Embryonic facial prominence (tissue), 1 donor: Measurements from ENCODE around the gene GPR78.

Experiments
- DNase-seq: peaks from one replicate; pipeline ENCODE4 v3.0.0-alpha.2; 2016; ENCODE audit errors: extremely low spot score

GPR78 gene

DNA sequence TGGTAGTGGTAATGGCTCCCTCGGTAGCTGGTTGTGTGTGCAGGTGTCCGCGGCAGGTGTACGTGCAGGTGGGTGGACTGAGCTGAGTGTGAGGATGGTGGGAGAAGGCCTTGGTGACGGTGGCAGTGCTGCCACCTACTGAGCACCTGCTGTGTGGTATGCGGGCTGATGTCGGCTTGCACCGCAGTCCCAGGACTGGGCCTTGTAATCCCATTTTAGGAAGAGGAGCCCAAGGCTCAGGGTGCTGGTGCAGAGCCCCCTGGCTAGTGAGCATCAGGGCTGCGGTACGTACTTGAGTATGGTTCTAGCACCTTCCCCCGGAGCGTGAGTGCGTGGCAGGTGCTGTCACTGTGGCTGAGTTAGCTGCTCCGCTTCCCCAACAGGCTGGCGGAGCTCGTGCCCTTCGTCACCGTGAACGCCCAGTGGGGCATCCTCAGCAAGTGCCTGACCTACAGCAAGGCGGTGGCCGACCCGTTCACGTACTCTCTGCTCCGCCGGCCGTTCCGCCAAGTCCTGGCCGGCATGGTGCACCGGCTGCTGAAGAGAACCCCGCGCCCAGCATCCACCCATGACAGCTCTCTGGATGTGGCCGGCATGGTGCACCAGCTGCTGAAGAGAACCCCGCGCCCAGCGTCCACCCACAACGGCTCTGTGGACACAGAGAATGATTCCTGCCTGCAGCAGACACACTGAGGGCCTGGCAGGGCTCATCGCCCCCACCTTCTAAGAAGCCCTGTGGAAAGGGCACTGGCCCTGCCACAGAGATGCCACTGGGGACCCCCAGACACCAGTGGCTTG is 6.7 kb downstream of the GPR78 start:
- no peak for DNase-seq

DNA sequence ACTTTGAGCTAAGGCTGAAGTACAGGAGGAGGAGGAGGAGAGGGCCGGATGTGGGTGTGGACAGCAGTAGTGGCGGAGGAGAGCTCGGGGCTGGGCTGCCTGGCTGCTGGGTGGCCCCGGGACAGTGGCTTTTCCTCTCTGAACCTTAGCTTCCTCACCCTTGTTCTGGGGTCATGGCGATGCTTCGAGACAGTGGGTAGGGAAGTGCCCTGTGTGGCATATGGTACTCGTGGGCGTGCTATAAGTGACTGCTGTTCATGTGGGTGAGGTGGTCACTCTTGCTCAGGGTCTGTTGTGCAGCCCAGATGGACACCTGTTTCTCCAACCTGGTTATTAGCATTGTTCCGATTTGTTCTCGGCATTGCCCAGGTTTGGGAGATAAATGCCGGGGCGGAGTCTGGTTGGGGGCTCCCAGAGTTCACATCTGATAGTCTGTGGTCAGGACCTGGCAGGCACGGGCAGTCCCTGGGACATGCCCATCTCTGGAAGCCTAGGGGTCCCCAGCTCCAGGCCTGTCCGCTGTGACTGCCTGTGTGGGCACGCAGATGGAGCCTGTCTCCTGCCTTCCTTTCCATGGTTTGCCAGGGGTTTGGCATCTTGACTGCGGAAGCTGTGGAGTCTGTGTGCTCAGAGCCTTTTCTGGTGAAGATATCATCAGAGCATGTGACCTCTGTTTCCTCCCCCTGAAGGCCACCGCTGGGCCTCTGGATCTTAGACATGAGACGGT is 7.4 kb downstream of the GPR78 start:
- DNase-seq = no peak

DNA sequence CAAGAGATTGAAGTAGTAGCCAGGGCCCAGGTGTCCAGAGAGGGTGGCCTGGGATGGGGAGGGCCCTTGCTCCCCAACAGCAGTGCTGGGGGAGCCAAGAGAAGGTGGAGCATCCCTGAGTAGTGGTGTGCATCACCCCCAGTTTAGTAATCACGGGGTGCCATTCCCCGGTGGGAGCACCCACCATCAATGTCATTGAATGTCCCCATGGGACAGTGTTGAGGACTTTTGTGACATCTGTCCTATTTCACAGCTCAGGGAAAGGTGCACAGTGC is 7.9 kb downstream of the GPR78 start:
- no peak for DNase-seq

DNA sequence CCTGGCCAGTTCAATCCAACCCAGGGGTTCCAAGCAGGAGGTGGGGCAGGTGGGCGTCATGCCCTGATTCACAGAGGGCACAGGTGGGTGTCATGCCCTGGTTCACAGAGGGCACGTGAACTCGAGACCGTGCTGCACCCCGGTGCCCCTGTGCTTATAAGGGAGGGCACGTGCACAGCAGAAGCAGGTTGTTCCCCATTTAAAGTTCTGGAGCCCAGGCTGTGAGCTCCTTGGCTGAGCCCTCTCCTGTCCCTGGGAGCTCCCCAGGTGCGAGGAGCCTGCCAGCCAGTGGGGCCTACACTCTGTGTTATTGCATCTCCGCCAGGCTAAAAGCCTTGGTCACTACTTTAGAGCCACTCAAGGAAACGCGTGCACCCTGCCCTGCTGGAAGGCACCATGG is 9.1 kb downstream of the GPR78 start:
- DNase-seq = no peak

DNA sequence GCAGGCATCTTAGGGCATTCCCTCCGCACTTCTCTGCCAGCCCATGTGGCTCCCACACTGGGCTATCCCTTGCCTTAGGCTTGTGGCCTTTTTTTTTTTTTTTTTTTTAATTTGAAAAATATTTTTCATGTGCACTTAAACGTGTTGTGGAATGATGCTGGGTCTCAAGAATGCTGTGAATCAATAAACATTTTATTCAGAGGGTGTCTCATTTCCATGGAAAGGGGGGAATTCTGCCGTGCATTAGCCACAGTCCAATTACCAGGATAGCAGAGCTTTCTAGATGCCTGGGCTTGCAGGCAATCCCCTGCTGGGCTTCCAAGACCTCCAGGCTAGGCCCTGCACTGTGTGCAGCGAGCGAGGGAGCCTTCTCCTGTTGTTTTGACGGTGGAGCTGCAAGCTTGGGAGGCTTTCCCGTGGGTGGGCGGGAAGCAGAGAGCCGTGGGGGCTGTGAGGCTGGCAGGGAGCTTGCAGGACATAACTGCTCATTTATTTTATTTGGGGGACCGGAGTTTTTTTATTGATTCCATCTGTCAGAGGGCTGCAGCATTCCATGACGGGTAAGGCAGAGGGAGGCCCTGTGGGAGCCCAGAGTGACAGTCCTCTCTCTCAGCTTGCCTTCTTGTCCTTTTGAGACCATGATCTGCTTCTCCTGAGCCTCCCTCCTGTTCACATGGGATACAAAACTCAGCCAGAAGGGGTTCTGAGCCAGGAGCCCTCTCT is 9.8 kb downstream of the GPR78 start:
- DNase-seq = no peak

DNA sequence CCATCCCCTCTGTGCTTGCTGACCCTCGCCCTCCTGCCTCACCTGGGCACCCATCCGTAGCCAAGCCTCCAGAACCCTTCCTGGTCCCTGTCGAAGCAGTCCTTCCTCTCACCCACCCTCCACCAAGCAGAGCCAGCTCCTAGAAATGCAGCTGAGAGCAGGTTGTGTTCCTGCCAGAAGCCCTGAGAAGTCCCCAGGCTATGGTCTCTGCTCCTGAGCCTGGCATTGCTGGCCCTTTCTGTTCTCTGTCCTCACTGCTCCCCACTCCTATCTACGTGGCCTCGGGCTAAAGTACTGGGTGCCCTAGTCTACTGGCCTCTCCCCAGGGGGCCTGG is 10.3 kb downstream of the GPR78 start:
- no peak for DNase-seq

DNA sequence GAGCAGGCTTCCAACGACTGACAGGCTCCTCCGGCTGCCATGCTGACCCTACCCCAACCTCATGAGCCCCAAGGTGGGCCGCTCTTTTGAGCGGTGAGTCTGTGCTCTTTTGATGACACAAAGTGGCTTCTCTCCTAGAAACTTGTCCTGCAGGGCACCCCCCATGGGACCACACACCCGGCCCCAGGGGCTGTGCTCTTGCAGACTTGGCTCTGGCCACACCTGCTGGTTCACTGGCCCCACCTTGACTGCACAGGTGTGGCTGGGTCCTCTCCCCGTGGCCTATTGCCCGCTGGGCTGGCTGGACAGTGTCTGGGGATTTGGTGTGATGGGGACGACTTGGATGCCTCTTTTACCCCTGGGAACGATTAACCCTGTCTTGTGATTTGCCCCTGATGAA is 10.9 kb downstream of the GPR78 start:
- no peak for DNase-seq

DNA sequence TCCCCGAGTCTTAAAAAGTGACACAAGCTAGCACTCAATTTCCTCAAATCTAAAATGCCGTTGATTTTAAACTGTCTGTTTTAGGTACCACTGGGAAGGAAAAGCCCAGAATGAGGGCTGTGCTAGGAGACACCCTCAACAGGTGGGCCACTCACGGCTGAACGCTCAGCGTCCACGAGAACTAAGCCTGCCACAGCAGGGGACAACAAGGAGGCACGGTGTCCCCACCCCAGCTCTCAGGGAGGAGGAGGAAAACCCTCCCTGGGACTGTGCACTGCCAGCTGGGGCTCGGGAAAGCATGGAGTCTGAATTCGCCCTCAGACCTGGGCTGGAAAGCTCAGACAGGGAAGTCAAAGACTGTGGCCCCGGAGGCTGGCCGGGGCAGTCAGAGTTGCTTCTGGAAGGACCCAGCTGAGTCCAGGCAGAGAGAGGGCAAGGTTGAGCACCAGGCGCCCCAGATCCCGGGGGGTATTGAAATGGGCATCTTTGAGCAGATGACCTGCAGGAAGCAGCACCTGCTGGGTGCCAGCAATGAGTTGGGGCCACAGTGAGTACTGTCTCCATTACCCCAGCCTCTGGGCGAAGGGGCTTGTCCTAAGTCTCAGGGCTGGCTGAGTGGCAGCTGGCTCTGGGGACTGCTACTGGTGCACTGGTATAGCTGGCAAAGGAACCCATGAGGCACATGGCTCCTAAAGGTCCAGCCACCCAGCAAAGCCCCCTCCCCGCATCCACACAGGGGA is 11.6 kb downstream of the GPR78 start:
- no peak for DNase-seq

DNA sequence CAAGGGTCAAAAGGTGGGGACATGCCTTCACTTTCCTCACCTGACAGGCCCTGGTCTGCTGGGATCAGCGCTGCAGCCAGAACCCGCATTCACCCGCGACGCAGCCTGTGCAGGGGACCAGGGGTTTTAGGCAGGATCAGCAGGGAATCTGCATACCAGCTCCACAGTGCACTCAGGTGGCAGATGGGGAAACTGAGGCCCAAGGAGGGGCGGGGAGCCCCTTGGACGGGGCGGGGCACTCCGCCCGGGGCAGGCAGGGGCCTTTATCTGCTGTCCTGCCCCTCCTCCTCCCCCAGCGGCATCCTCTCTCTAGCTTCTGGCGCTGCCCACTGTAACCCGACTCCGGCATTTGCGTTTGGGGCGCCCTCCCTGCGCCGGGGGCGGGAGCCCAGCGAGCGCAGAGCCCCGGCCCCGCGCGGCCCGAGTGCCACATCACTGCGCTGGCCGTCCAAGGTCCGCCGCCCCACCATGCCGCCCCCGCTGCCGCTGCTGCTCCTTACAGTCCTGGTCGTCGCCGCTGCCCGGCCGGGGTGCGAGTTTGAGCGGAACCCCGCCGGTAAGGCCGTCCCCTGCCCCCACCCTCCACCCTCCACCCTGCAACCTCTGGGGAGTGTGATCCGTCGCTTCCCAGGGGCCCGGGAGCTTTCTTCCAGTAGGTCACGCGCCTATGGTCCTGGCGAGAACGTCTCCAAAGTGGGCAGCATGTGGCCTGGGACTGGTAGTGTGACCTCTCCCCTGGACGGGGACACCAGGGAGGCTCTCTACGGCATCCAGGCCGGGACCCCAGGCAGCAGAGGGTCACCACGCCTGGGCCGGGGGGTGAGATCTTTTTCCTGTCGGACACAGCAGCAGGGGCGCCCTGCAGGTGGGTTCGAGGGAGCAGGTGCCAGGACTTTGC is 12.4 kb downstream of the GPR78 start, which contains the start of gene CPZ:
TSS of gene CPZ (plus strand) at position 400 of the 898 bp plus-strand sequence. CDS start at position 469, 69 bp downstream.
- DNase-seq = no peak

DNA sequence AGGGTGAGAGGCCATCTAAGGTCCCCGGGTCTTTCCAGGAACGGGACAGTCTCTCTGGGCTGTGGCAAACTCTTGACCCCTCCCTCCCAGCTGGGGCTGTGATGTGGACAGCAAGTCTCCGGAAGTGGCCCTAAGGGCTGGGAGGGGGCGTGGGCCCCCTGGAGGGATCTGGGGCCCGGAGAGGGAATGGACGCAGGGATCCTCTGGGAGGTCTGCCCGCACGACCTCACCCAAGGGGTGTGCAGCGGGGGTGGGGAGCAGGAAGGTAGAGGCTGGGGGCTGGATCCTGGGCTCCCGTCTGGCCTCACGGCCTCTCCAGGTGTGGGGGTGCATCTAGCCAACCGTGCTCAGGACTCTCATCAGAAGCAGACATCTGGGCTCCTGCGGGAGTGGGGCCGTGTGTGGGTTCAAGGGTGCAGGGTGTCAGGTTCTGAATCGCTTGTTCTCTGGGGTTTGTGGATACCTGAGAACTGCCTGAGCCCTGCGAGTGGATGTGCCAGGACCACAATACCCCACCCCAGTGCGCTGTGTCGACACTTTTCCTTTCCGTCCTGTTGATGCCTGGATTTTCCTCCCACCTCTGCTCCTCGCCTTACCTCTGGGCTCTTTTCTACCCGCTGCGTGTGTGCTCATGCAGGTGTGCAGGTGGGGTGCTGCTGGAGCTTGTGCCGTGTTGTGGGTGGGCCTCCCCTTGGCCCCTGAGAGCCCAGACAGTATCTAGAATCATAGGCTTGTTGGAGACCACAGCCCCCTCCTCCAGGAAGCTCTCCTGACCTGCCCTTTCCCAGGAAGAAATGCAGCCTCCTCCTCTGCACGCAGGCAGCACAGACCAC is 13.3 kb downstream of the GPR78 start:
- no peak for DNase-seq

DNA sequence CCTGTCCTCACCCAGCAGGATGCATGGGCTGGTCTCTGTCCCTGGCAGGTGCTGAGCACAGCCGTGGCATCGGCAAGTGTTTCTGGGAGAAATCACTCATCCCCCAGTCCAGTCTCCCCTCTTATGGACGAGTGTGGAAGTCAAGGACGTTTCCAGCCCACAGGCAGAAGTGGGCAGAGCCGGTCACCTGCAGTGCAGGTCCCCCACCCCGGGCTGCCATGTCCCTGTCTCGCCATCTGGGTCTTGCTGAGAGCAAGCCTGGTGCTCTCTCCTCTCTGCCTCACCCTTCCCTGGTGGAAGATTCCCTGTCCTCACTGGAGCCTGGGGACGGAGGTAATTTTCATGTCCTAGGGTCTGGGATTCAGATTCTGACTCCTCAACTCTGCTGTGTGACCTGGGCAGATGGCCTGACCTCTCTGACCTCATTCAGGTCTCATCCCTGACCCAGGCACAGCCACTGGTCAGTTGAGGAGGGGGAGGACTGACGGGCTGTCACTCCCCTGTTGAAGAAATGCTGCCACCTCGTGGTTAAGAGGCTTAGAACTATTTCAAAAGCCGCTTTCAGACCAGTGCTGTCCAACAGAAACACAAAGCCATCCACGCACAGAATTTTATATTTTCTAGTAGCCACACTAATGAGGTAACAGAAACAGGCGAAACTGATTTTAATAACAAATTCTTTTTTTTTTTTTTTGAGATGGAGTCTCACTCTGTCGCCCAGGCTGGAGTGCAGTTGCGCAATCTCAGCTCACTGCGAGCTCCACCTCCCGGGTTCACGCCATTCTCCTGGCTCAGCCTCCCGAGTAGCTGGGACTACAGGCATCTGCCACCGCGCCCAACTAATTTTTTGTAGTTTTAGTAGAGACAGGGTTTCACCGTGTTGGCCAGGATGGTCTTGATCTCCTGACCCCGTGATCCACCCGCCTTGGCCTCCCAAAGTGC is 14.2 kb downstream of the GPR78 start:
- peak; percentile 50 for DNase-seq

DNA sequence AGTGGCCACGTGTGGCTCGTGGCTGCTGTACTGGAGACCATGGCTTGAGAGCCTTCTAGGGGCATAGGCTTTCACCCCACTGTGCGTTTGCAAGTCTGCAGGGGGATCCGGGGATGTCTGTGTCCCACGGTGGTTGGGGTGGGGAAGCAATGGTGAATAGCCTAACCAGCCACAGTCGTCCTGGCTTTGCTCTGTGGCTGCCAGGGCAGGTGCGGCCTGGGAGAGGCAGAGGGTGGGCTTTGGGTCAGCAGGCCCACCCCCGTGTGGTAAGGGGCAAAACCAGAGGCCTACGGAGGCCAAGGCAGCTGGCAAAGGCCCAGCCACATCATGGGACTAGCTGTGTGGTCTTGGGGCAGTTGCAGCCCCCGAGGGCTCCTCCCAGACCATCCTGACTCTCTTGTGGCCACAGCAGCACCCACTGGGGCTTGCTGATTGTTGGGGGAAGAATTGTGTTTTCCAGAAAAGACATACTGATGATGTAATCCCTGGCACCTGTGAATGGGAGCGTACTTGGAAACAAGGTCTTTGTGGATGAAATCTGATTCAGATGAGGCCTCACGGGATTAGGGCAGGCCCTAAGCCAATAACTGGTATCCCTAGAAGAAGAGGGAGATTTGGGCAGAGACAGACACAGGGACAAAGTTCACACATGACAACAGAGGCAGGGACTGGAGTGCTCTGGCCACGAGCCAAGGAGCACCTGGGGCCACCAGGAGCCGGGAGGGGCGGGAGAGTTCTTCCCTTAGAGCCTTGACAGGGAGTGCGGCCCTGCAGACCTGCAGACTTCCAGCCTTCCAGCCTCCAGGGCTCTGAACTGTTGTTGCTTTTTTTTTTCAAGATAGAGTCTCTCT is 15.3 kb downstream of the GPR78 start:
- no peak for DNase-seq

DNA sequence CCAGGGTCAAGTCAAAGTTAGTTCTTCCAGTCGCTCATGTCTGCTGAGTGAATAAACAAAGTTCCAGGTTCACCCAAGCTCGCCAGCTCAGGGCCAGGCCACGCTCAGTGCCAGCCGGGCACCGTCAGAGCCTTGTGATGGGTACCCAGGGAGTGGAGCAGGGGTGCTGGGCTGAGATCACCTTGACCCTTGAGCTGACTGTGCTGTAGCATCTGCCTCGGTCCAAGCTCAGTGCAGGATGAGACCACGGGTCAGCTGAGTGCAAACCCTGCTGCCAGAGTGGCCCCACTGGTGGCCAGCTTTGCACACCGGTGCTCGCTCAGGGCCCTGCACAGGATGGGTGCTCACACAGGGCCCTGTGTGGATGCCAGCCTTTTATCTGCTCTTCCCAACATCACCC is 16.7 kb downstream of the GPR78 start:
- DNase-seq = no peak

DNA sequence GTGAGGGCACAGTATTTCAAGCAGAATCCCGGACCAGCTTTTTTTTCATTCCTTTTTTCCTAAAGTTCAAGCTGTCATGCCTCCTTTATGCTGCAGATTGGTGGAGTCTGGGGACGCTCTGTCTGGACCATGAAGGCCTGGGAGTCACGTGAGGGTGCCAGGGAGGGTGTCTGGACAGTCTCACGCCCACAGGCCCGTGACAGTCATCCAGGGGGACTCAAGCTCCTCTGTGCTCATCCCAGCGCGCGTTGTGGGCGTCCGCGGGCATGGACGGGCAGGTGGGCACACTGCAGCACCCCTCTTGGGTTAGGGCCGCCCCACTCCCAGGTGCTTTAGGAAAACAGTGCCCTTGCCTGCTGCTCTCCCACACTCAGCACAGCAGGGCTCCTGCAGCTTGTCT is 17.1 kb downstream of the GPR78 start:
- DNase-seq = no peak

DNA sequence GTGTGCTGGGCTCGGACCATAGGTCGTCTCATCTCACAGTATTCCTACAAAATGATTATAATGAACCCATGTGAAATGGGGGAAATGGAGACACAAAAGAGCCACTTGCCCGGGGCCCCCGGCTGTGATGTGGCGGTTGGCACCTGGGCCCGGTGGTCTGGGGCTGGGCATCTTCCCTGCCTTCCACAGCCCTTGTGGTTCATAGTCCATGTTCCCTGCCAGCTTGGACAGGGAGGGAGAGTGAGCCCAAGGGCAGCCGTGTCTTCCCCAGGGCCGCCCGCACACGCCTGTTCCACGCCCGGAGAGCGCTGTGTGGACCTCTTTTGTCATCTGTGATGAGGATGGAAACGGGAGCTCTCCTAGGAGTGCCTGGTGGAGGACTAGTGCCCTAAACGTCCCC is 17.6 kb downstream of the GPR78 start:
- no peak for DNase-seq

DNA sequence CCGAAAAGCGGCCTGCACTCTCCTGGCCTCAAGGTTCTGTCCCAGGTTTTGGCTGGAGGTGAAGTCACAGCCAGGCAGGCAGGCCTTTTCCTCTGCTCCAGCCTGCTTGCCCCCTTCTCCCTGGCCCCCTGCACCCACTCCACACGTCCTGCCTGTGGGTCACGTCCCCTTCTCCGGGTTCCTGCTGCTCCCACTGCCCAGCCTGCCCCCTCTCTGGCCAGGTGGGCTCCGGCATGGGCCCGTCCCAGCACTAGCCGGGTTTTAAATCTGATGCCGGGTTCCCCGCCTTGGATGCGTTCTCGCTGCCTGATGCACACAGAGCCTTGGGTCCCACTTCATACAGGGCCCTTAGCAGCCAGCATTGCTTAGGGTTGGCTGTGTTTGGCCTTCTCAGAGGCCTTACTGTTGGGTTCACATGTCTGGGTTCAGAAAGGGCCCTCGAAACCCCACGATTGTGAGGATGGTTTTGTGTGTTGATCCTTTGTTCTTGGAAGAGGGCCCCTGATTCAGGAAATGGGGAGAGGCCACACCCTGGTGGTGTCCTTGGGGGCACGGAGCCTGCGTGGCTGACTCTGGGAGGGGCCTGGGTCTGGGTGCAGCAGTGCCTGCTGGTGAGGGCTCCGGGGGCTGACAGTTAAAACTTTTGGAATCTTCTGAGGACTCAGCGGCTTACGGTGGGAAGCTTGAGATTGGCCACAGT is 18.3 kb downstream of the GPR78 start:
- no peak for DNase-seq

DNA sequence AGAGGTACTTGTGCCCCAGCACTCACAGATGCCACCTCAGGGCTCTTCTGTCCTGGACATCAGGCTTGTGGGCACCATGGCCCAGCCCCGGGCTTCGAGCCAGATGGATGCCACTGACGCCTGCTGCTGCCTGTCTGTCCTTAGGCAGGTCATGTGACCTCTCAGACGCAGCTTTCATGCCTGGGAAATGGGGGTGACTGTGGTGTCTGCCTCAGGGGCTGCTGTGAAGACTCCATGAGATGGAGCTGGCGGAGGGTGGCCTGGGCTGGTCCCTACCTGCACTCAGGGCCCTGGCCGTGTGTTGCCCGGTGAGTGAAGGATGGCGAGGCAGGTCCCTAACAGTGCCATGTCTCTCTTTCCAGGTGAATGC is 18.9 kb downstream of the GPR78 start:
- no peak for DNase-seq

DNA sequence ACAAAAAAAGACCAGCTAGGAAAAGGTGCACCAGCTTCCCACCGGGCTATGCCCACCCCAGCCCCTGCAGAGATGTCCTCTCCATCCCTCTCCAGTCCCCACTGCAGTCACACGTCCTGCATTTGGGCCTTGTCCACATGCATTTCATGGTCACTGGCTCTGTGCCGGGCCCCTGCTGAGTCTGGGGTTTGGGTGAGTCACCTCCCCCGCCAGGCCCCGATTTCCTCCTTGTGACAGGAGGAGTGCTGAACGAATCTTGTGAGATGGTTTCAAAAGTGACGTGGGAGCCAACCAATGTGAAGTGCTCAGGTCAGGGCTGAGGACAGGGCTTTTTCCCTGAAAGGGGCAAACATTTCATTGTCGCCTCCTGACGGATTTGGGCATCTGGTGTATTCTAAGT is 19.5 kb downstream of the GPR78 start:
- no peak for DNase-seq
